Liver (tissue), 9 donors: ENCODE results near the gene ADAM10. TPM values are rescaled to one million over a fixed set of nuclear protein-coding genes. Genes with fewer than 3 reads are reported as not detected.

Source experiments
- DNase-seq: peaks from one replicate; pipeline ENCODE4 v3.0.0-alpha.2; 2017; ENCODE audit warnings: low spot score
- H3K27ac ChIP-seq, 2 donors: one replicate each; pipeline ENCODE4 v1.7.0; 2013; ENCODE audit warnings: inconsistent platforms in 2 of 2, low read length in 2 of 2, control low read depth in 1 of 2, low read depth in 1 of 2, mild to moderate bottlenecking in 1 of 2
- H3K27me3 ChIP-seq, 4 donors: one replicate each; pipeline versions ENCODE4 v1.6.1 to v1.7.0; 2013; ENCODE audit warnings: low read length in 3 of 4, inconsistent platforms in 1 of 4, mild to moderate bottlenecking in 1 of 4, moderate library complexity in 1 of 4; ENCODE audit not compliant: control insufficient read depth in 4 of 4, insufficient read depth in 4 of 4
- H3K36me3 ChIP-seq, 4 donors: one replicate each; pipeline versions ENCODE4 v1.6.1 to v1.7.0; 2013; ENCODE audit warnings: low read length in 3 of 4, mild to moderate bottlenecking in 3 of 4, low read depth in 1 of 4, moderate library complexity in 1 of 4; ENCODE audit not compliant: control insufficient read depth in 4 of 4, insufficient read depth in 3 of 4
- H3K4me1 ChIP-seq, 4 donors: one replicate each; pipeline versions ENCODE4 v1.6.1 to v1.7.0; 2013; ENCODE audit warnings: low read length in 3 of 4, mild to moderate bottlenecking in 3 of 4, moderate library complexity in 1 of 4; ENCODE audit not compliant: control insufficient read depth in 4 of 4, insufficient read depth in 4 of 4
- H3K4me3 ChIP-seq, 3 donors: one replicate each; pipeline versions ENCODE4 v1.6.1 to v1.7.0; 2013; ENCODE audit warnings: low read length in 3 of 3, control low read depth in 1 of 3, low read depth in 1 of 3, mild to moderate bottlenecking in 1 of 3
- H3K9ac ChIP-seq, 2 donors: one replicate each; pipeline ENCODE4 v1.7.0; 2013; ENCODE audit warnings: low read length in 2 of 2, mild to moderate bottlenecking in 2 of 2, moderate library complexity in 2 of 2, control low read depth in 1 of 2, low read depth in 1 of 2
- H3K9me3 ChIP-seq, 4 donors: one replicate each; pipeline versions ENCODE4 v1.6.1 to v1.7.0; 2013; ENCODE audit warnings: low read length in 3 of 4; ENCODE audit not compliant: control insufficient read depth in 4 of 4
- EGR1 ChIP-seq, 2 donors: IDR thresholded peaks; 2 replicates each; pipeline ENCODE4 v1.6.1; 2016 to 2018; ENCODE audit warnings: antibody characterized with exemption in 2 of 2, low read depth in 2 of 2
- FOXA1 ChIP-seq: IDR thresholded peaks from 2 replicates; pipeline ENCODE4 v1.6.1; 2016; ENCODE audit warnings: antibody characterized with exemption
- GABPA ChIP-seq, 2 donors: IDR thresholded peaks in 1 of 2; conservative IDR thresholded peaks in 1 of 2; 2 replicates each; pipeline ENCODE4 v1.6.1; 2016; ENCODE audit warnings: antibody characterized with exemption in 2 of 2, mild to moderate bottlenecking in 1 of 2, moderate library complexity in 1 of 2
- HNF4A ChIP-seq, 2 donors: conservative IDR thresholded peaks; 2 replicates each; pipeline ENCODE4 v1.6.1; 2016; ENCODE audit warnings: antibody characterized with exemption in 2 of 2, mild to moderate bottlenecking in 2 of 2
- HNF4G ChIP-seq: IDR thresholded peaks from 2 replicates; pipeline ENCODE4 v1.6.1; 2016; ENCODE audit warnings: antibody characterized with exemption
- JUND ChIP-seq, 2 donors: IDR thresholded peaks; 2 replicates each; pipeline ENCODE4 v1.6.1; 2016; ENCODE audit warnings: antibody characterized with exemption in 2 of 2
- RAD21 ChIP-seq, 2 donors: IDR thresholded peaks; 2 replicates each; pipeline ENCODE4 v1.6.1; 2016; ENCODE audit warnings: antibody characterized with exemption in 2 of 2, mild to moderate bottlenecking in 2 of 2
- RXRA ChIP-seq, 2 donors: IDR thresholded peaks; 2 replicates each; pipeline ENCODE4 v1.6.1; 2017 to 2018; ENCODE audit warnings: antibody characterized with exemption in 2 of 2, mild to moderate bottlenecking in 1 of 2
- SP1 ChIP-seq: IDR thresholded peaks from 2 replicates; pipeline ENCODE4 v1.6.1; 2018; ENCODE audit warnings: antibody characterized with exemption, mild to moderate bottlenecking
- TAF1 ChIP-seq: conservative IDR thresholded peaks from 2 replicates; pipeline ENCODE4 v1.6.1; 2016; ENCODE audit warnings: antibody characterized with exemption, mild to moderate bottlenecking
- YY1 ChIP-seq: IDR thresholded peaks from 2 replicates; pipeline ENCODE4 v1.6.1; 2016; ENCODE audit warnings: antibody characterized with exemption, mild to moderate bottlenecking
- WGBS: extraction: QIAGEN DNeasy Blood & Tissue Kit; methylation state at CpG from one replicate; pipeline ENCODE4 v1.1.7; 2013; 5-methylcytosine and 5-hydroxymethylcytosine counted together
- polyA plus RNA-seq, 2 donors: library from polyadenylated mRNA; stranded (reverse) in 1 of 2; unstranded in 1 of 2; fragments of 200-250 nt in 1 of 2; fragments of >200 nt in 1 of 2; fragmentation: Nextera tagmentation in 1 of 2; extraction: Ambion mirVana in 1 of 2; gene quantifications; one replicate each; pipeline versions ENCODE4 v1.2.1 to v1.2.3, GENCODE V29; 2013 to 2015
- total RNA-seq, 2 donors: library from RNA; depleted of rRNA; stranded (reverse); fragments of >200 nt; gene quantifications; one replicate each; pipeline ENCODE4 v1.2.3, GENCODE V29; 2014
- TF ChIP-seq, protein P1 (sequence below): IDR thresholded peaks from 2 replicates; pipeline ENCODE4 v1.6.1; 2016; ENCODE audit warnings: antibody characterized with exemption
- TF ChIP-seq, protein P2 (sequence below): IDR thresholded peaks from 2 replicates; pipeline ENCODE4 v1.6.1; 2016; ENCODE audit warnings: antibody characterized with exemption, mild to moderate bottlenecking
- TF ChIP-seq, protein P3 (sequence below): fragments of 150-350 bp; IDR thresholded peaks from 2 replicates; pipeline ENCODE4 v1.5.1; 2017; ENCODE audit warnings: improper control_type of control experiment, low read depth, low read length; ENCODE audit not compliant: missing input control
- TF ChIP-seq, protein P4 (sequence below): IDR thresholded peaks from 2 replicates; pipeline ENCODE4 v1.6.1; 2016; ENCODE audit warnings: antibody characterized with exemption
- donor health status: healthy.
- donor health status: healthy.
- donor health status: healthy.
- donor health status: healthy.
- donor health status: healthy.

The ADAM10 gene
- total and polyA plus RNA-seq, 4 donors: 12.6 to 55.6 (median 34.6) TPM

DNA sequence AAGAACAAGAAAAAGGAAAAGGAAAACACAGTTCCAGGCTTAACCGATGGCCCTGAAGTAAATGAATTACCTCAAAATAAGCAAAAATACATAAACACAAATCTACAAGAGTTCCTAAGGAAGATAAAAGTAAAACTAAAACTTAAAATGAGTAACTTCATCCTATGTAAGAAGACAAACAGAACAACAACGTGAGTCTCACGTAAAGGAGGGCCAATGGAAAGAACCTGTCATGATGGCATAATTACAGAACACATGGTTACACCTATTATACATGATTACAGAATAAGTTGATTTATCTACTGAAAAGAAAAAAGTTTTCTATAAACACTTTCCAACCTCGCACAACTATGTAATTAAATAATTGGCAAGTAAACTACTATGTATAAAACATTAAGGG is 42.1 kb downstream of the ADAM10 start:
- DNase-seq: no peak
- no peak overlapping the region for H3K27ac ChIP-seq
- TF ChIP-seq GABPA (IDR thresholded peaks at IDR 0.05 in 1 of 2, conservative IDR thresholded peaks at IDR 0.05 in 1 of 2) (no peak), RAD21 (IDR thresholded peaks at IDR 0.05) (no peak), HNF4G (no peak), EGR1 (IDR thresholded peaks at IDR 0.05; ENCODE audit: low read depth in 2 of 2) (no peak), RXRA (IDR thresholded peaks at IDR 0.05) (no peak), JUND (IDR thresholded peaks at IDR 0.05) (no peak), TAF1 (no peak)
- TF ChIP-seq, protein P1, sequence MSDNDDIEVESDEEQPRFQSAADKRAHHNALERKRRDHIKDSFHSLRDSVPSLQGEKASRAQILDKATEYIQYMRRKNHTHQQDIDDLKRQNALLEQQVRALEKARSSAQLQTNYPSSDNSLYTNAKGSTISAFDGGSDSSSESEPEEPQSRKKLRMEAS: no peak
- TF ChIP-seq, protein P2, sequence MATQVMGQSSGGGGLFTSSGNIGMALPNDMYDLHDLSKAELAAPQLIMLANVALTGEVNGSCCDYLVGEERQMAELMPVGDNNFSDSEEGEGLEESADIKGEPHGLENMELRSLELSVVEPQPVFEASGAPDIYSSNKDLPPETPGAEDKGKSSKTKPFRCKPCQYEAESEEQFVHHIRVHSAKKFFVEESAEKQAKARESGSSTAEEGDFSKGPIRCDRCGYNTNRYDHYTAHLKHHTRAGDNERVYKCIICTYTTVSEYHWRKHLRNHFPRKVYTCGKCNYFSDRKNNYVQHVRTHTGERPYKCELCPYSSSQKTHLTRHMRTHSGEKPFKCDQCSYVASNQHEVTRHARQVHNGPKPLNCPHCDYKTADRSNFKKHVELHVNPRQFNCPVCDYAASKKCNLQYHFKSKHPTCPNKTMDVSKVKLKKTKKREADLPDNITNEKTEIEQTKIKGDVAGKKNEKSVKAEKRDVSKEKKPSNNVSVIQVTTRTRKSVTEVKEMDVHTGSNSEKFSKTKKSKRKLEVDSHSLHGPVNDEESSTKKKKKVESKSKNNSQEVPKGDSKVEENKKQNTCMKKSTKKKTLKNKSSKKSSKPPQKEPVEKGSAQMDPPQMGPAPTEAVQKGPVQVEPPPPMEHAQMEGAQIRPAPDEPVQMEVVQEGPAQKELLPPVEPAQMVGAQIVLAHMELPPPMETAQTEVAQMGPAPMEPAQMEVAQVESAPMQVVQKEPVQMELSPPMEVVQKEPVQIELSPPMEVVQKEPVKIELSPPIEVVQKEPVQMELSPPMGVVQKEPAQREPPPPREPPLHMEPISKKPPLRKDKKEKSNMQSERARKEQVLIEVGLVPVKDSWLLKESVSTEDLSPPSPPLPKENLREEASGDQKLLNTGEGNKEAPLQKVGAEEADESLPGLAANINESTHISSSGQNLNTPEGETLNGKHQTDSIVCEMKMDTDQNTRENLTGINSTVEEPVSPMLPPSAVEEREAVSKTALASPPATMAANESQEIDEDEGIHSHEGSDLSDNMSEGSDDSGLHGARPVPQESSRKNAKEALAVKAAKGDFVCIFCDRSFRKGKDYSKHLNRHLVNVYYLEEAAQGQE: no peak
- no peak overlapping the region for H3K4me3 ChIP-seq
- peaks cover 0 to 2% (median 0%) of the 10 kb centered on the region in 4 donors for H3K36me3 ChIP-seq
- H3K9me3 ChIP-seq: no peaks in the 10 kb centered on the region
- H3K4me1 ChIP-seq: no peaks in the 10 kb centered on the region
- no peaks in the 10 kb centered on the region for H3K27me3 ChIP-seq
- WGBS: 95% methylated on average over 4 of the region's 4 CpGs
- H3K9ac ChIP-seq: no peak overlapping the region

DNA sequence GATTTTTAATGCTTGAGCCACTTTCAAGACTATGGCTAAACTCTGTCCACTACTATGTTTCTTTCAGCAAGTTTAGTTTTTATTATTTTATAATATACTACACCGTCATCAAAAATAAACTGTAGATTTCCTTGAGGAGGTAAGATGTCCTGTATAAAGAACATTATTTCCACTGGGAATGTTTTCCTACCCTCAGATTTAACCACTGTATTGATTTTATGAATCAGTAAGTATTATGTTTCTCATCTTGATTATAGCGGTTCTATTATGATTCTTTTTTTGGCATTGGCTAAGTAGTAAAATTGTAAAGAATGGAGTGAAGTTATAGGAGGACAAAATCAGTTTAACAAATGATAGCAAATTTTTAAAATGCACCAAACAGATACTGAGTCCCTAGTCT is 44.4 kb downstream of the ADAM10 start:
- no peak for DNase-seq
- H3K36me3 ChIP-seq: peaks cover 0 to 6% (median 0%) of the 10 kb centered on the region in 4 donors
- no peak overlapping the region for H3K4me3 ChIP-seq
- no peaks in the 10 kb centered on the region for H3K9me3 ChIP-seq
- TF ChIP-seq RXRA (IDR thresholded peaks at IDR 0.05) (no peak), JUND (IDR thresholded peaks at IDR 0.05) (no peak), FOXA1 (no peak), RAD21 (IDR thresholded peaks at IDR 0.05) (no peak), TAF1 (no peak), HNF4A (conservative IDR thresholded peaks at IDR 0.05) (no peak), EGR1 (IDR thresholded peaks at IDR 0.05; ENCODE audit: low read depth in 2 of 2) (no peak), HNF4G (no peak), SP1 (no peak), YY1 (no peak)
- TF ChIP-seq, protein P3, sequence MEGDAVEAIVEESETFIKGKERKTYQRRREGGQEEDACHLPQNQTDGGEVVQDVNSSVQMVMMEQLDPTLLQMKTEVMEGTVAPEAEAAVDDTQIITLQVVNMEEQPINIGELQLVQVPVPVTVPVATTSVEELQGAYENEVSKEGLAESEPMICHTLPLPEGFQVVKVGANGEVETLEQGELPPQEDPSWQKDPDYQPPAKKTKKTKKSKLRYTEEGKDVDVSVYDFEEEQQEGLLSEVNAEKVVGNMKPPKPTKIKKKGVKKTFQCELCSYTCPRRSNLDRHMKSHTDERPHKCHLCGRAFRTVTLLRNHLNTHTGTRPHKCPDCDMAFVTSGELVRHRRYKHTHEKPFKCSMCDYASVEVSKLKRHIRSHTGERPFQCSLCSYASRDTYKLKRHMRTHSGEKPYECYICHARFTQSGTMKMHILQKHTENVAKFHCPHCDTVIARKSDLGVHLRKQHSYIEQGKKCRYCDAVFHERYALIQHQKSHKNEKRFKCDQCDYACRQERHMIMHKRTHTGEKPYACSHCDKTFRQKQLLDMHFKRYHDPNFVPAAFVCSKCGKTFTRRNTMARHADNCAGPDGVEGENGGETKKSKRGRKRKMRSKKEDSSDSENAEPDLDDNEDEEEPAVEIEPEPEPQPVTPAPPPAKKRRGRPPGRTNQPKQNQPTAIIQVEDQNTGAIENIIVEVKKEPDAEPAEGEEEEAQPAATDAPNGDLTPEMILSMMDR: no peak
- TF ChIP-seq, protein P4, sequence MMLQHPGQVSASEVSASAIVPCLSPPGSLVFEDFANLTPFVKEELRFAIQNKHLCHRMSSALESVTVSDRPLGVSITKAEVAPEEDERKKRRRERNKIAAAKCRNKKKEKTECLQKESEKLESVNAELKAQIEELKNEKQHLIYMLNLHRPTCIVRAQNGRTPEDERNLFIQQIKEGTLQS: no peak
- no peak overlapping the region for H3K27ac ChIP-seq
- H3K4me1 ChIP-seq: no peaks in the 10 kb centered on the region
- 97% methylated on average over 2 of the region's 2 CpGs for WGBS
- H3K9ac ChIP-seq: no peak overlapping the region
- H3K27me3 ChIP-seq: no peaks in the 10 kb centered on the region
